Lower leg skin (tissue), 4 donors: ENCODE measurements around the gene MLH3. TPM values are rescaled to one million over a fixed set of nuclear protein-coding genes. Genes with fewer than 3 reads are reported as not detected.

Source experiments
- DNase-seq, 2 donors: peaks; one replicate each; pipeline ENCODE4 v3.0.0-alpha.2; 2019; ENCODE audit warnings: low spot score in 2 of 2
- H3K4me3 ChIP-seq: fragments of 200-600 bp; sonication (generic); 2 replicates; pipeline ENCODE4 v1.5.1; 2017; ENCODE audit warnings: mild to moderate bottlenecking, low read depth; ENCODE audit not compliant: poor library complexity, severe bottlenecking
- CTCF ChIP-seq, 3 donors: fragments of 450-650 bp; IDR thresholded peaks; one replicate each; pipeline ENCODE4 v1.5.1; 2016; ENCODE audit warnings: antibody characterized with exemption in 3 of 3, mild to moderate bottlenecking in 3 of 3, moderate library complexity in 2 of 3
- POLR2A ChIP-seq, 2 donors: fragments of 450-650 bp; IDR thresholded peaks; one replicate each; pipeline ENCODE4 v1.6.1; 2016 to 2017; ENCODE audit warnings: antibody characterized with exemption in 2 of 2, mild to moderate bottlenecking in 1 of 2, moderate library complexity in 1 of 2
- WGBS, 2 donors: methylation state at CpG; one replicate each; pipeline ENCODE4 v1.1.5; 2018; 5-methylcytosine and 5-hydroxymethylcytosine counted together
- intact Hi-C: fragments of 100-400 bp; cut with DNase I; formaldehyde crosslinking; loops from one replicate; pipeline ENCODE4 v1.15.0; 2023; ENCODE audit warnings: low total_unique reads
- total RNA-seq, 4 donors: library from RNA; depleted of rRNA; stranded (reverse); fragments of >200 nt; gene quantifications; one replicate each; pipeline ENCODE4 v1.1.0, GENCODE V29; 2016

The MLH3 gene
- total RNA-seq, 4 donors from 2014 or later, result 16.9 to 20.9 (median 19.5) TPM

- 68 to 72% methylated on average over 1 of the region's 1 CpG for WGBS, 2 donors
- no peak for DNase-seq
- no peak for TF ChIP-seq POLR2A (IDR thresholded peaks at IDR 0.05)
- no peak for TF ChIP-seq CTCF (IDR thresholded peaks at IDR 0.05)
- H3K4me3 ChIP-seq, result no peak overlapping the region
- intact Hi-C loops, result no loop called here
These were observed 82.5 kb downstream of the MLH3 start for GRCh38 chr14:74968811-74969210.

GRCh38 chr14:74965486-74966153 is 85.6 kb downstream of the MLH3 start:
- DNase-seq, result no peak
- intact Hi-C loops, result no loop called here
- TF ChIP-seq POLR2A (IDR thresholded peaks at IDR 0.05), result no peak
- TF ChIP-seq CTCF (IDR thresholded peaks at IDR 0.05), result no peak
- WGBS, 2 donors, result 51 to 52% methylated on average over 5 of the region's 5 CpGs
- no peak overlapping the region for H3K4me3 ChIP-seq

DNA sequence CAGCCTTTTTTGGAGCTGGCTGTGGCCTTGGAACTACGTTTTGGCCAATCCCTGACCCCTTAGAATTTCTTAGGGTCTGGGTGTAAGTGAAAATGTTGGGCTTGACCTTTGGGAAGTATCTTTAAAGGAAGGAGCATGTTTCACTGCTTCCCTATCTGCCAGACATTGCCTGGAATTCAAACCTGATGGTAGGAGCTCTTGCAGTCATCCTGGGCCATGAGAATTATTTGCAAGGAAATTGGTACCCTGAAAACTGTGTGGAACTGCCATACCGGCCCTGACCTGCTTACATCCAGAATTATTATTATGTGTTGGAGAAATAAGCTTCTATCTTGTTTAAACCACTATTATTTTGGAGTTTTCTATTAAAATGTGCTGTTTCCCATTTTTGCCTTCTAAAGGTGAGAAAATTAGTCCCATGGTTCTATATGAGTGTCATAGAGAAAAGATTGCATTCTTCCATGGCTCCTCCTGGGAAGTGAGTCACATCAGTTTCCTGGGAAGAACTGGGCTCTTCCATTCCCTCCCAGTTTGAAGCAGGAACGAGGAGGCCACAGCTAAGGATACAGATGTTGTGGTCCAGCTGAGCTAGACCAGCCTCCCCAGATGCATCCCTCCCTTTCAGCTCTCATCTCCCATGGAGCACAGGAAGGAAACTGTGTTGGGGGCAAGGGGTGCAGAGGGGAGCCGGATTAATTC is 86.3 kb downstream of the MLH3 start:
- intact Hi-C loops, result no loop called here
- WGBS, 2 donors, result 62 to 76% methylated on average over 4 of the region's 4 CpGs
- no peak for DNase-seq
- H3K4me3 ChIP-seq, result no peak overlapping the region
- TF ChIP-seq CTCF (IDR thresholded peaks at IDR 0.05), result no peak
- TF ChIP-seq POLR2A (IDR thresholded peaks at IDR 0.05), result no peak

Other genes starting within 250 kb of the MLH3 start
- under 1 TPM in 2 of 4 donors, not detected in 2; 0.10 to 0.42 TPM for gene PROX2, start 175.3 kb downstream of the MLH3 start, total RNA-seq
- 100 to 1,000 TPM in 1 of 4 donors, 10 to 100 TPM in 3; 65.0 to 126 (median 73.8) TPM for gene DLST, start 169.6 kb downstream of the MLH3 start, total RNA-seq
- 1 to 10 TPM in 2 of 4 donors, under 1 TPM in 2; 0.38 to 3.7 (median 2.1) TPM for gene RPS6KL1, start 128.2 kb downstream of the MLH3 start, total RNA-seq
- 10 to 100 TPM in 3 of 4 donors, 1 to 10 TPM in 1; 9.8 to 22.3 (median 14.0) TPM for gene PGF, start 95.9 kb downstream of the MLH3 start, total RNA-seq
- 10 to 100 TPM; 37.0 to 45.6 (median 37.9) TPM for gene EIF2B2, start 48.5 kb downstream of the MLH3 start, total RNA-seq
- gene ACYP1, start 12.6 kb upstream of the MLH3 start, total RNA-seq, result 10 to 100 TPM; 12.7 to 23.8 (median 20.3) TPM
- 1 to 10 TPM in 3 of 4 donors, under 1 TPM in 1; 0.76 to 8.7 (median 3.8) TPM for gene ZC2HC1C, start 18.2 kb upstream of the MLH3 start, total RNA-seq
- gene NEK9, start 75.6 kb upstream of the MLH3 start, total RNA-seq, result 10 to 100 TPM; 28.7 to 73.9 (median 59.4) TPM
- gene TMED10, start 125.1 kb upstream of the MLH3 start, total RNA-seq, result 100 to 1,000 TPM; 144 to 208 (median 184) TPM
- gene FOS, start 227.4 kb upstream of the MLH3 start, total RNA-seq, result 100 to 1,000 TPM; 154 to 448 (median 330) TPM